Neural progenitor cell (in vitro differentiated cells): Measurements from ENCODE around the gene GNAT1. TPM values are rescaled to one million over a fixed set of nuclear protein-coding genes. Genes with fewer than 3 reads are reported as not detected.

ENCODE experiments used
- DNase-seq: peaks from one replicate; pipeline ENCODE4 v3.0.0-alpha.2; 2016; ENCODE audit warnings: low spot score
- H2AFZ ChIP-seq: fragments of 200-600 bp; sonication (generic); replicated peaks from 2 replicates; pipeline ENCODE4 v1.6.1; 2016; ENCODE audit warnings: antibody characterized with exemption
- H3F3A ChIP-seq: fragments of 200-600 bp; sonication (generic); 2 replicates; pipeline ENCODE4 v1.6.1; 2016; ENCODE audit warnings: antibody characterized with exemption, low read depth
- H3K27ac ChIP-seq: fragments of 200-600 bp; sonication (generic); 2 replicates; pipeline ENCODE4 v1.5.1; 2016; ENCODE audit warnings: mild to moderate bottlenecking
- H3K27me3 ChIP-seq: fragments of 200-600 bp; sonication (generic); 2 replicates; pipeline ENCODE4 v1.6.1; 2016; ENCODE audit warnings: mild to moderate bottlenecking, moderate library complexity
- H3K36me3 ChIP-seq: fragments of 200-600 bp; sonication (generic); 2 replicates; pipeline ENCODE4 v1.5.1; 2016
- H3K4me1 ChIP-seq: fragments of 200-600 bp; sonication (generic); 2 replicates; pipeline ENCODE4 v1.6.1; 2016; ENCODE audit warnings: mixed run types
- H3K4me2 ChIP-seq: fragments of 200-600 bp; sonication (generic); 2 replicates; pipeline ENCODE4 v1.6.1; 2016
- H3K4me3 ChIP-seq: fragments of 200-600 bp; sonication (generic); 2 replicates; pipeline ENCODE4 v1.5.1; 2016
- H3K79me2 ChIP-seq: fragments of 200-600 bp; sonication (generic); 2 replicates; pipeline ENCODE4 v1.6.1; 2016; ENCODE audit warnings: low read depth
- H3K9ac ChIP-seq: fragments of 200-600 bp; sonication (generic); 2 replicates; pipeline ENCODE4 v1.6.1; 2016
- H3K9me3 ChIP-seq: fragments of 200-600 bp; sonication (generic); 2 replicates; pipeline ENCODE4 v1.5.1; 2016; ENCODE audit warnings: low read depth
- H4K20me1 ChIP-seq: fragments of 200-600 bp; sonication (generic); 2 replicates; pipeline ENCODE4 v1.6.1; 2016; ENCODE audit warnings: low read depth
- H3K27ac Mint-ChIP-seq: 3 replicates; pipeline ENCODE4 v1.8.0; 2021; ENCODE audit warnings: mixed read lengths
- H3K27me3 Mint-ChIP-seq: 2 replicates; pipeline ENCODE4 v1.8.0; 2022; ENCODE audit warnings: low read depth, mild to moderate bottlenecking, inconsistent platforms, moderate library complexity, mixed read lengths; ENCODE audit not compliant: insufficient read depth
- H3K36me3 Mint-ChIP-seq: 3 replicates; pipeline ENCODE4 v1.8.0; 2021; ENCODE audit warnings: mixed read lengths
- H3K4me1 Mint-ChIP-seq: 3 replicates; pipeline ENCODE4 v1.8.0; 2021; ENCODE audit warnings: mixed read lengths
- H3K4me3 Mint-ChIP-seq: 3 replicates; pipeline ENCODE4 v1.8.0; 2021; ENCODE audit warnings: mild to moderate bottlenecking, moderate library complexity, mixed read lengths
- H3K9me3 Mint-ChIP-seq: 3 replicates; pipeline ENCODE4 v1.8.0; 2020; ENCODE audit warnings: mixed read lengths
- EZH2 ChIP-seq: fragments of 200-600 bp; sonication (generic); IDR thresholded peaks from 2 replicates; pipeline ENCODE4 v1.6.1; 2017; ENCODE audit warnings: antibody characterized with exemption, mild to moderate bottlenecking, moderate library complexity
- EZH2phosphoT487 ChIP-seq: fragments of 200-600 bp; sonication (generic); IDR thresholded peaks from 2 replicates; pipeline ENCODE4 v1.6.1; 2017; ENCODE audit warnings: antibody characterized with exemption
- total RNA-seq: library from RNA; depleted of rRNA; stranded (reverse); fragments of >200 nt; gene quantifications from 2 replicates; pipeline ENCODE4 v1.2.3, GENCODE V29; 2015; ENCODE audit warnings: low replicate concordance
- TF ChIP-seq, protein P1 (sequence below): fragments of 200-600 bp; sonication (generic); IDR thresholded peaks from 2 replicates; pipeline ENCODE4 v1.5.1; 2017; ENCODE audit warnings: antibody characterized with exemption, mild to moderate bottlenecking

Gene GNAT1
- total RNA-seq, 1 donor from 2014 or later = not detected

DNA sequence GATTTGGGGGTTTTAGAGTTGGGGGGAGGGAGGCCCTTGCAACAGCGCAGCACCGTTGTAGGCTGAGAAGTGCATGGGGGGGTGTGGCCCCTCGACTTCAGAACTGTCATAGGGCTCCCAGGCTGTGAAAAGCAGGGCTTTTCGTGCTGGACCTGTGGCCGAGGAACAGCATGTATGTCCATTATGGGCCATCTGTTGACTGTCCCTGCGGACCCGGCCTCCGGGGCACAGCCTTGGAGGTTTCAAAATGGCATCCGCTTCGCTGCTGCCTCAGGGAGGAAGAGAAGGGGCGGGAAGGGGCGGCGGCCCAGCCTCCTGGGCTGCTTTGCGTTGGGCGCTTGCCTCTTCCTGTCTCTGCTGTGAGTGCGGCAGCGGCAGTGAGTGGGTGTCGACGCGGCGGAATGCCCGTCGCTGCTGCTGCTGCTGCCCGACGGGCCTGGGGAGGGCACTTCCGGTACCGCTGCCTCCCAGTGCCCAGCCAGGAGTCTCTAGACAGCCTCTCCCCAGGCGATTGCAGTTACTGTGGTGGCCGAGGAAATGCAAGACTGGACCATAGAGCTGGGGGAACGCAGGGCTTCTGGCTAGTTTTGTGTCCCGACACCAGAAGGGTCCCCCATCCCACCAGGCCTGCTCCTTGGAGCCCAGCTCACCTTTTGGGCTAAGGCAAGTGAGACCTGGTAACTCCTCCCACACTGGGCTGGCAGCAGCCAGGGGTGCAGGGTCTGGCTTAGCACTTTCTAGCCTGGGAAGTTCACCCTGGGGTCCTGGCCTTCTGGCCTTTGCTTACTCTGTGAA is 46.5 kb downstream of the GNAT1 start:
- H3K27me3 ChIP-seq = no peaks in the 10 kb centered on the region
- peak overlapping the region; percentile 89 for H3K4me3 ChIP-seq
- peaks cover 57% of the 10 kb centered on the region for H3K4me1 ChIP-seq
- Mint-ChIP-seq H3K4me3 (peak overlapping the region; percentile 100), H3K36me3 (peaks cover 11% of the 10 kb centered on the region), H3K27ac (no peak overlapping the region), H3K9me3 (no peaks in the 10 kb centered on the region), H3K27me3 (peaks cover 20% of the 10 kb centered on the region), H3K4me1 (peaks cover 74% of the 10 kb centered on the region)
- H3K27ac ChIP-seq = peak overlapping the region; percentile 88
- H3K79me2 ChIP-seq = peaks cover 70% of the 10 kb centered on the region
- H3F3A ChIP-seq = peaks cover 53% of the 10 kb centered on the region
- TF ChIP-seq, protein P1, sequence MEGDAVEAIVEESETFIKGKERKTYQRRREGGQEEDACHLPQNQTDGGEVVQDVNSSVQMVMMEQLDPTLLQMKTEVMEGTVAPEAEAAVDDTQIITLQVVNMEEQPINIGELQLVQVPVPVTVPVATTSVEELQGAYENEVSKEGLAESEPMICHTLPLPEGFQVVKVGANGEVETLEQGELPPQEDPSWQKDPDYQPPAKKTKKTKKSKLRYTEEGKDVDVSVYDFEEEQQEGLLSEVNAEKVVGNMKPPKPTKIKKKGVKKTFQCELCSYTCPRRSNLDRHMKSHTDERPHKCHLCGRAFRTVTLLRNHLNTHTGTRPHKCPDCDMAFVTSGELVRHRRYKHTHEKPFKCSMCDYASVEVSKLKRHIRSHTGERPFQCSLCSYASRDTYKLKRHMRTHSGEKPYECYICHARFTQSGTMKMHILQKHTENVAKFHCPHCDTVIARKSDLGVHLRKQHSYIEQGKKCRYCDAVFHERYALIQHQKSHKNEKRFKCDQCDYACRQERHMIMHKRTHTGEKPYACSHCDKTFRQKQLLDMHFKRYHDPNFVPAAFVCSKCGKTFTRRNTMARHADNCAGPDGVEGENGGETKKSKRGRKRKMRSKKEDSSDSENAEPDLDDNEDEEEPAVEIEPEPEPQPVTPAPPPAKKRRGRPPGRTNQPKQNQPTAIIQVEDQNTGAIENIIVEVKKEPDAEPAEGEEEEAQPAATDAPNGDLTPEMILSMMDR = no peak
- TF ChIP-seq EZH2 = no peak
- TF ChIP-seq EZH2phosphoT487 = no peak
- H3K4me2 ChIP-seq = peak overlapping the region; percentile 97
- H2AFZ ChIP-seq = no peak overlapping the region
- DNase-seq = peak; percentile 69
- H3K9ac ChIP-seq = peak overlapping the region; percentile 82
- H4K20me1 ChIP-seq = peaks cover 63% of the 10 kb centered on the region
- no peaks in the 10 kb centered on the region for H3K9me3 ChIP-seq
- no peaks in the 10 kb centered on the region for H3K36me3 ChIP-seq

DNA sequence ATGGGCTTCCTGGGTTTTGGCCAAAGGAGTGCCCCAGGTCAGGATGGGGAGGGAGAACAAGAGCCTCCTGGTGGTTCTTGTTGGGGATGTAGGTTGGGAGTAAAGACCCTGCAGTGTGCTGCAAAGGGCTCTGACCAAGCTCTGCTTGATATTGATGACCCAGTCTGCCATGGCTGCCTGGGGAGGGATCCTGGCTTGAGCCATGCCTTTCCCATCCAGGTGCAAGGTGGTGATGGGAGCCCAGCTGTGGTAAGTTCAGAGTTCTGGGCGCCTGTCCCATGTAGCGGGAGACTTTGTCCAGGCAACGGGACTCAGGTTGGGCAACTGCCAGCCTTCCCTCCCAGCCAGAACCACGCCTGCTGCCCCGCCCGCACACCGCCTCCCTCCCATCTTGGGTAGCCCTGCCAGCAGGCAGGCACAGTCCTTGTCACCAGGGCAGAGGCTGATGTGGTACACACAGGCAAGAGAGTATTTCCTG is 47.2 kb downstream of the GNAT1 start:
- Mint-ChIP-seq H3K4me3 (peak overlapping the region; percentile 100), H3K4me1 (peaks cover 70% of the 10 kb centered on the region), H3K27ac (no peak overlapping the region), H3K36me3 (peaks cover 9% of the 10 kb centered on the region), H3K9me3 (no peaks in the 10 kb centered on the region), H3K27me3 (peaks cover 18% of the 10 kb centered on the region)
- Histone ChIP-seq H3K4me1 (peaks cover 55% of the 10 kb centered on the region), H3K9ac (peak overlapping the region; percentile 82), H3K27me3 (no peaks in the 10 kb centered on the region), H3K4me2 (peak overlapping the region; percentile 97), H3K27ac (peak overlapping the region; percentile 88), H3F3A (peaks cover 53% of the 10 kb centered on the region), H3K36me3 (no peaks in the 10 kb centered on the region), H3K9me3 (no peaks in the 10 kb centered on the region), H3K79me2 (peaks cover 76% of the 10 kb centered on the region), H3K4me3 (peak overlapping the region; percentile 89), H4K20me1 (peaks cover 66% of the 10 kb centered on the region), H2AFZ (no peak overlapping the region)
- no peak for DNase-seq
- TF ChIP-seq, protein P1 = no peak
- TF ChIP-seq EZH2phosphoT487 = no peak
- TF ChIP-seq EZH2 = no peak

DNA sequence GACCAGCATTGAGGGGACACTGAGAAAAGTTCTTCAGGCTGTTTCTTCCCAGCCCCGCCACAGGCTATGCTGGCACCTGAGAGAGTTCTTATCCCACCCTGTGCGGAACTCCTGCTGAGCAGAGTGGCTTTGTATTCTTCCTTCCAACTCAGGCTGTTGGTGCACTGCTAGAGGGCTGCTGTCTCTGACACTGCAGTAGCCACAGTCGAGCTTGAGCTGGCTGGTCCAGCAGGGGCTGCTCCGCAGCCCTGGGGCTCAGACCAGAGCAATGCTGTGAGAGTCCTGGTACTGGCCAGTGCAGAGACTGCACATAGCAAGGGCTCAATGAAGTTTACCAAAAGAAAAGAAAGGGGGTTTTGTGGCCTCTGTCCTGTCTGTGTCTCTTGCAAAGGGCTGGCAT is 48.2 kb downstream of the GNAT1 start:
- H3K9ac ChIP-seq = no peak overlapping the region
- peaks cover 70% of the 10 kb centered on the region for H3K4me1 Mint-ChIP-seq
- no peaks in the 10 kb centered on the region for H3K9me3 Mint-ChIP-seq
- H3K9me3 ChIP-seq = no peaks in the 10 kb centered on the region
- peaks cover 18% of the 10 kb centered on the region for H3K27me3 Mint-ChIP-seq
- no peak overlapping the region for H2AFZ ChIP-seq
- TF ChIP-seq, protein P1 = no peak
- no peak for TF ChIP-seq EZH2phosphoT487
- no peak for TF ChIP-seq EZH2
- H3K27ac Mint-ChIP-seq = peak overlapping the region; percentile 95
- H3K4me2 ChIP-seq = peak overlapping the region; percentile 97
- peaks cover 73% of the 10 kb centered on the region for H4K20me1 ChIP-seq
- peaks cover 59% of the 10 kb centered on the region for H3K4me1 ChIP-seq
- H3K79me2 ChIP-seq = peaks cover 87% of the 10 kb centered on the region
- peak; percentile 63 for DNase-seq
- H3K27me3 ChIP-seq = no peaks in the 10 kb centered on the region
- peak overlapping the region; percentile 27 for H3K4me3 ChIP-seq
- peaks cover 59% of the 10 kb centered on the region for H3F3A ChIP-seq
- H3K27ac ChIP-seq = peak overlapping the region; percentile 88
- H3K4me3 Mint-ChIP-seq = peak overlapping the region; percentile 75
- H3K36me3 ChIP-seq = no peaks in the 10 kb centered on the region
- peaks cover 10% of the 10 kb centered on the region for H3K36me3 Mint-ChIP-seq
